Stimulated activated CD4-positive, alpha-beta T cell treated with anti-CD3 and anti-CD28 coated beads, TNF-alpha, amount 100 ng/mL, for 24 hours (primary cell): ENCODE data around the gene FAM47E.
"Not testable (repeated sequence)": the region's sequence is repeated elsewhere in the genome, so short reads cannot be mapped to it uniquely, and the experiment has no call there.

ENCODE experiments used
- DNase-seq, 3 experiments: peaks; one replicate each; pipeline ENCODE4 v3.0.0-alpha.2; 2020; ENCODE audit warnings: low read depth in 3 of 3

The FAM47E gene

GRCh38 chr4:76267811-76268210 lies 16.3 kb downstream of the FAM47E start:
- no peak for DNase-seq

- DNase-seq = no peak
These were observed 19.0 kb downstream of the FAM47E start for GRCh38 chr4:76270244-76271175.

- DNase-seq = no peak
These were observed 19.7 kb downstream of the FAM47E start for GRCh38 chr4:76271248-76271647.

DNA sequence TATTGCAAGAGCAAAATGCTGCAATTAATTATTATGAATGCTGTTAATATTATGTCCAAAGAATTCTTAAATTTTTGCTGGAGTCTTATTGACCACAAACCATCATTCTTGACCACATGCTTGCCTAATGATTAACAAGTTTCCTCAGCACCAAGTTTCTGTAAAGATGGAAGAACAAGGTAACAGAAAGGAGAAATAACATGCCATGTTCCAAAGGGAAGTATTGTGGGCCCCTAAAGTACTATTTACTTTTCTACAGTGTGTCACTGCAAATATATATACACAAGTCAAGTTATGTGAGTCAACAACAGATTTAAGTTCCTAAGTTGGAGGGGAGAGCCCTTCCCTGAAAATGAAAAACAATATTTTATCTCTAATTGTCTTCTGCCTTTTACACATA lies 20.6 kb downstream of the FAM47E start:
- DNase-seq = no peak

DNA sequence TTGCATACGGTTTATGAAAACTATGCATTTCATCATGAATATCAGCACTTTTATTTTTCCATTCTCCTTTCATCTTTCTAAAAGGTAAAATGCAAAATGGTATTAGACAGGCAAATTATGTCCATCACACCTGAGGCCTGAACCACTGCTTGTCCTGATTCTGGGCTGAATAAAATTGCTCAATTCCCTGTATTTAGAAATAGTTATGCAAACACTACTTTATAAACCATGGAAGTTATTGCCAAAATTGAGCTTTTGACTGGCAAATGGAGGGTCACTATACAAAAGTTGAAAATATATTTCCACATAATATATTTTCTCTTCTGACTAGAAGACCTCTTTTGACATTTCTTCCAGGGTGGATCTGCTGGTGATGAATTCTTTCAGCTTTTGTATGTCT lies 21.1 kb downstream of the FAM47E start:
- no peak for DNase-seq

GRCh38 chr4:76272999-76273398 lies 21.5 kb downstream of the FAM47E start:
- DNase-seq = no peak

GRCh38 chr4:76275486-76276124 lies 24.1 kb downstream of the FAM47E start:
- no peak for DNase-seq

DNA sequence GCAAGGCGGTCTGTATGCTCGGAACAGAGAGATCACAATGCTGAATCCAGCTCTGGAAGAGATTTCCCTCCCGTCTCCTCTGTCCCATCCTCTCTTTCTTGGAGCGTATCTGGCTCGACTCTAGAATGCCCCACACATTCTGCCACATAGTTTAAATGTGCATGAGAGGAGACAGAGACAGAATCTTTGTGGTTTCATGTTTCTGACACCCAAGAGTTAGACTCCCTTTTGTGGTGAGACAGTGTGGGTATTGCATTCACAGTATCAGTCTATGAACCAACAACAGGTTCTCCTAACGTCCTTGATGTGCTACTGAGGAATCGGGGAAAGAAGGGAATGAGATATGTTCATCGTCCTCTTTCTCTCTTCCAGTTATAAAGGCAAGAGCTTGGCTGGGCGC lies 25.3 kb downstream of the FAM47E start:
- no peak for DNase-seq

GRCh38 chr4:76277667-76278066 lies 26.1 kb downstream of the FAM47E start:
- DNase-seq = no peak

DNA sequence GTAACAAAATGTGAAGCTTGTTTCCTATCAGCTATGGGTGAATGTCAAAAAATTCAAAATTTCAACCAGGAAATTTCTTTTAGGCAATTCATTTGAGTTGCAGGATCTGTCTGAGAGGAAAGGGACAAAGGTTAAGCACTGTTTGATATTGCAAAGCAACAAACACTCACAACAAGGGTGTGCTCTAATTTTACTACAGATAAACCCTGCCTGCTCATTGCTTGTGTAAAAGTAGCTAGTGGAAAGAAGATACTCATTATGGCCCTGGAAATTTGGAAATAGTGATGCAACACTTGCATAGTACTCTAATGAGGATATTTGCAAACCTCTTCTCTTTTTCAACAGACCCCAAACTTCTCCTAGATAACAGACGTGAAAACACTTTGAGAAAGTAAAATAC lies 27.1 kb downstream of the FAM47E start:
- DNase-seq = no peak

- DNase-seq = peak in 1 of 3 experiments; percentile 9
These were observed 27.9 kb downstream of the FAM47E start for GRCh38 chr4:76279462-76279861.

DNA sequence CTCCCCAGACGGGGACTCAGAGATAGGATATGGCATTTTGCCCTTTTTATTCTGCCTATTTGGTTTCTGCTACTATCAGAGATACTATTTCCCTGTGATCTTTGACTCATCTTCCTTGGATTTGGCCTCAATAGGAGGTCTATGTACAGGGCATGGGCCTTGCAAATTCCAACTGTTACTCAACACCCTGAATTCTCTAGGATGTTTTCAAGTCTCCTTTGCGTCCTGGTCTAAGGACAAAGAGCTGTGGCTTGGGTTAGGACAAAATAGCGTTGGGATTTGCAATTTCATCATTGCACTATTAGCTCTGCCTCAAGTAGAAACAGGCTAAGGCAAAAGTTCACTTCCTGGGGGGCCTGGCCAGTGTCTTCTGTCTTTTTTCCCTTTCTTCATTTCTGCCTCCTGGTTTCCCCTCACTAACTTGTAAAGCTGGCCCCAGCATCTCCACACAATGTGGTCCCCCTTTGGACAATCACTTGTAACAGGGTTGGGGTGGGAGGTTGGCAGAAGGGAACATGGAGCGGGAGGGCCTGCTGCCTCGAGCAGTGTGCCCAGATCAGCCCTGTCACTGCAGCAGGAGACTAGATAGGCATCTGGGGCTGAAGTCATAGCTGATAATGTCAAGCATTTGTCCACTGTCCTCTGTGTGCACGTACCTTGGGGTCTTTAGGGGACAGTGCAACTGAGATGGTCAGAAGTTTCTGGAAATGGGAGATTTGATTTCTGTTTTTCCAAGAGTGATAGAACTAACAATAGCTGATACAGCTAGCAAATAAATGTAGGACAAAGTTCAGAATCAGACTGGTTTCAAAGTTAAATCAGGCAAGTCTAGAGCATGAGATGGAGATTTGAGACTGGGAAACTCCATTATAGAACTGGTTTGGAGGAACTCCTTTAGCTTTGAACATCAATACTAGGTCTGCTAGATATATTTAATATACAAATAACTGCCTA lies 29.2 kb downstream of the FAM47E start:
- DNase-seq = no peak

GRCh38 chr4:76281594-76281993 lies 30.1 kb downstream of the FAM47E start:
- not testable (repeated sequence) for DNase-seq

DNA sequence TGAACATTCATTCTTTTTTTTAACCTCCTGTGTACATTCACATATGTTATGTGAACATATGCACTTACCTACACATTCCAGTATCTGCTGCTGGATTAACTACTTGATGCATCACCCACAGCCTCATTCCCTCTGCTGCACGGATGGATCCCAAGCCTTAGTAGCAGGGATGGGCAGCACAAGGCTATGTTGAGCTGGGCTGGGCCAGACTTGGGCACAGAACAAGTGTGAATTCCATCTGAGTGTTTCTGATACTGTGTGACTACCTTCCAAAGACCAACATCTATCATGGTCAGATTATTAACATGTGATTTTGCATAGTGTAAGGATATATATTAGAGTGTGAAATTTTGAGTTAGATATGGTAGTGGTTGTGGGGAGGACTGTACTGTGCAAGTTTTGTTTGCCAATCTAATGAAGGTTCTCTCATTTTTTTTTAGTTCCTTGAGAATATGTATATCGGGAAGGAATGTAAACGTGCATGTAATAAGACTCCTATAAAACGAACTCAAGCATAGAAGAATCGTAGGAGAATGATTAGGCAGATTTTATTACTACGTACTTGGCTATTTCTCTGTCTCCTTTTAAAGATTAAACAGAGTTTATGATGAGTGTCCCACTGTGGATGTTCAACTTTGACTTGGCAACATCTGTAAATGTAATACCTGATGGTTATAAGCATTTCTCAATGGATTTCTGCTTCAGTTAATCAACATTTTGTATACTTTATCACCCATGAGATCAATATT lies 31.6 kb downstream of the FAM47E start:
- no peak for DNase-seq

GRCh38 chr4:76283900-76284299 lies 32.4 kb downstream of the FAM47E start:
- no peak for DNase-seq

DNA sequence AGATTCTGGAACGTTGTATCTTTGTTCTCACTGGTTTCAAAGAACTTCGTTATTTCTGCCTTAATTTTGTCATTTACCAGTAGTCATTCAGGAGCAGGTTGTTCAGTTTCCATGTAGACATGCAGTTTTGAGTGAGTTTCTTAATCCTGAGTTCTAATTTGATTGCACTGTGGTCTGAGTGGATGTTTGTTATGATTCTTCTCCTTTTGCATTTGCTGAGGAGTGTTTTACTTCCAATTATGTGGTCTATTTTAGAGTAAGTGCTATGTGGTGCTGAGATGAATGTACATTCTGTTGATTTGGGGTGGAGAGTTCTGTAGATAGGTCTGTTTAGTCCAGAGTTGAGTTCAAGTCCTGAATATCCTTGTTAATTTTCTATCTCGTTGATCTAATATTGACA lies 36.3 kb downstream of the FAM47E start:
- DNase-seq = not testable (repeated sequence)

- no peak for DNase-seq
These were observed 41.2 kb downstream of the FAM47E start for GRCh38 chr4:76292730-76293129.

DNA sequence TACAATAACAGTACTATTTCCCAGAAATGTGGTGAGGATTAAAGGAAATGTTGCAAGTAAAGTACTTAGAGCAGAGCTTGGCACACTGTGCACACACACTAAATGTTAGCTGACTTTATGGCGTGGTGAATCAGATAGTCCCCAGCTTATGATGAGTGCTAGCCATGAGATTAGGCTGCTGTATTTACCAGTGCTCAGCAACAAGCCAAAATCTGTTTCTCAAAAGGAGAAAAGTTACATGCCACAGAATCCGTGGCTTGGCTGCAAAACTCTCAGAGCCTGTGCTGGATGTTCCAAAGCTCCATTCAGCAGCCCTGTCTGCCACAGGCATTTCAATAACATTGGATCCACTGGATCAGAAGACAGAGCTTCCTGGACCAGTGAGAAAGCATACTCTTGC lies 42.3 kb downstream of the FAM47E start:
- DNase-seq = no peak

DNA sequence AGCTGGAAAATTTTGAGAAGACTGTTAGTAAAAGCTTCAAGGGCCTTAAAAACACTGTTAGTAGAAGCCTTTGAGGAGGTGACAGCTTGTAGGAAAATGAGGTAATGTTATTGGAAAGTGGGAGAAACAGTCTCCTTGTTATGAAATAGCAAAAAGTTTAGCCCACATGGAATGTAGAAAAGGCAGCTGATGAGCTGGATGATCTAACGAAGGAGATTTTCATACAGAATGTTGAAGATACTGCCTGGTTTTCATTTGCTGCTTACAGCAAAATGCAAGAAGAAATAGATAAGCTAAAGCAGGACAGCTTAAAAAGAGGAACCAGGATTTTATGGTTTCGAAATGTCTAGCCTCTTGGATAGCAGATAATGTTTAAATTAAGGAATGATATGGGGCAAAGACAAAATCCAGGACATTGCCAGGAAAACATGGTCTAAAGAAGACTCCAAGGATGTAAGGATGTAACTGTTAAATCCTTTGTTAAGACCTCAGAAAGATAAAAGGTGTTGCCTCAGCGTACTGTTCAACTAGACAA lies 44.8 kb downstream of the FAM47E start:
- no peak for DNase-seq

- no peak for DNase-seq
These were observed 46.7 kb downstream of the FAM47E start for GRCh38 chr4:76298227-76298626.

DNA sequence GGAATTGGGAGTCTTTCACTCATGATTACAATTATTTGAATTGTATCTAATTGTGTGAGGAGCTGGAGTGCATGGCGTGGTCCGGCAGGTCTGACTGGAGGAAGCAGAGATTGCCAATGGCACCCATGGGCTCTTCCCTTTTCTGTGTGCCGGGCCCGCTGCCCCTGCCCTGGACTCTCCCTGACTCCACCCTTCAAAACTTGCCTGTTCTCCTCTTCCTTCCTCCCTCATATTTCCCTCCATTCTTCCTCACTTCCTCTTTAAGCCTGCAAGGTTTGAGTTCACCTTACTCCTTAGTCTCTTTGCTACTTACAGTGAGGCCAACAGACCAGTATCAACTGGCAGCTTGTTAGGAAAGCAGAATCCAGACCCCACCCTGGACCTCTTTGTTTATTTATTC lies 48.5 kb downstream of the FAM47E start:
- DNase-seq = no peak
